Endothelial cell (in vitro differentiated cells): ENCODE data around the gene SMC6. TPM values are rescaled to one million over a fixed set of nuclear protein-coding genes. Genes with fewer than 3 reads are reported as not detected.

Experiments
- DNase-seq: peaks from one replicate; pipeline ENCODE4 v3.0.0; 2021; ENCODE audit warnings: low spot score
- H3K27ac Mint-ChIP-seq: one replicate; pipeline ENCODE4 v1.8.0; 2021; ENCODE audit warnings: mixed read lengths, inconsistent platforms; ENCODE audit not compliant: unreplicated experiment
- H3K27me3 Mint-ChIP-seq: one replicate; pipeline ENCODE4 v1.8.0; 2021; ENCODE audit warnings: mild to moderate bottlenecking, moderate library complexity, mixed read lengths, inconsistent platforms; ENCODE audit not compliant: unreplicated experiment
- H3K36me3 Mint-ChIP-seq: one replicate; pipeline ENCODE4 v1.8.0; 2021; ENCODE audit warnings: mild to moderate bottlenecking, low read depth, mixed read lengths, inconsistent platforms; ENCODE audit not compliant: unreplicated experiment
- H3K4me1 Mint-ChIP-seq: one replicate; pipeline ENCODE4 v1.8.0; 2021; ENCODE audit warnings: mild to moderate bottlenecking, mixed read lengths, inconsistent platforms; ENCODE audit not compliant: unreplicated experiment
- H3K4me3 Mint-ChIP-seq: one replicate; pipeline ENCODE4 v1.8.0; 2021; ENCODE audit warnings: mild to moderate bottlenecking, mixed read lengths, inconsistent platforms; ENCODE audit not compliant: unreplicated experiment
- H3K9me3 Mint-ChIP-seq: one replicate; pipeline ENCODE4 v1.8.0; 2021; ENCODE audit warnings: mixed read lengths, inconsistent platforms; ENCODE audit not compliant: unreplicated experiment
- total RNA-seq: library from RNA; stranded (reverse); fragmentation: NEBNext Ultra II Directional; extraction: Animal tissue kit (Norgen Biotek cat#: 25700); gene quantifications from one replicate; pipeline ENCODE4 v1.2.1, GENCODE V29; 2021; ENCODE audit not compliant: unreplicated experiment
- TF ChIP-seq, protein P1 (sequence below): fragments of 200-600 bp; sonication (generic); IDR thresholded peaks from one replicate; pipeline ENCODE4 v1.5.0; 2021; ENCODE audit warnings: antibody characterized with exemption; ENCODE audit not compliant: unreplicated experiment

The SMC6 gene
- total RNA-seq, 1 donor from 2014 or later, result 28.8 TPM

GRCh38 chr2:17646838-17647701 lies 106.5 kb downstream of the SMC6 start:
- H3K9me3 Mint-ChIP-seq, result no peaks in the 10 kb centered on the region
- peaks cover 5% of the 10 kb centered on the region for H3K4me1 Mint-ChIP-seq
- H3K36me3 Mint-ChIP-seq, result peaks cover 17% of the 10 kb centered on the region
- no peak overlapping the region for H3K4me3 Mint-ChIP-seq
- TF ChIP-seq, protein P1, sequence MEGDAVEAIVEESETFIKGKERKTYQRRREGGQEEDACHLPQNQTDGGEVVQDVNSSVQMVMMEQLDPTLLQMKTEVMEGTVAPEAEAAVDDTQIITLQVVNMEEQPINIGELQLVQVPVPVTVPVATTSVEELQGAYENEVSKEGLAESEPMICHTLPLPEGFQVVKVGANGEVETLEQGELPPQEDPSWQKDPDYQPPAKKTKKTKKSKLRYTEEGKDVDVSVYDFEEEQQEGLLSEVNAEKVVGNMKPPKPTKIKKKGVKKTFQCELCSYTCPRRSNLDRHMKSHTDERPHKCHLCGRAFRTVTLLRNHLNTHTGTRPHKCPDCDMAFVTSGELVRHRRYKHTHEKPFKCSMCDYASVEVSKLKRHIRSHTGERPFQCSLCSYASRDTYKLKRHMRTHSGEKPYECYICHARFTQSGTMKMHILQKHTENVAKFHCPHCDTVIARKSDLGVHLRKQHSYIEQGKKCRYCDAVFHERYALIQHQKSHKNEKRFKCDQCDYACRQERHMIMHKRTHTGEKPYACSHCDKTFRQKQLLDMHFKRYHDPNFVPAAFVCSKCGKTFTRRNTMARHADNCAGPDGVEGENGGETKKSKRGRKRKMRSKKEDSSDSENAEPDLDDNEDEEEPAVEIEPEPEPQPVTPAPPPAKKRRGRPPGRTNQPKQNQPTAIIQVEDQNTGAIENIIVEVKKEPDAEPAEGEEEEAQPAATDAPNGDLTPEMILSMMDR, result no peak
- no peak overlapping the region for H3K27ac Mint-ChIP-seq
- no peak for DNase-seq
- peaks cover 9% of the 10 kb centered on the region for H3K27me3 Mint-ChIP-seq

GRCh38 chr2:17646081-17646554 lies 107.5 kb downstream of the SMC6 start:
- no peak overlapping the region for H3K4me3 Mint-ChIP-seq
- no peaks in the 10 kb centered on the region for H3K9me3 Mint-ChIP-seq
- peak; percentile 61 for DNase-seq
- peaks cover 17% of the 10 kb centered on the region for H3K36me3 Mint-ChIP-seq
- peaks cover 3% of the 10 kb centered on the region for H3K4me1 Mint-ChIP-seq
- TF ChIP-seq, protein P1, result peak; percentile 94
- peaks cover 11% of the 10 kb centered on the region for H3K27me3 Mint-ChIP-seq
- H3K27ac Mint-ChIP-seq, result no peak overlapping the region

- no peaks in the 10 kb centered on the region for H3K9me3 Mint-ChIP-seq
- peaks cover 9% of the 10 kb centered on the region for H3K27me3 Mint-ChIP-seq
- H3K36me3 Mint-ChIP-seq, result peaks cover 10% of the 10 kb centered on the region
- no peak for DNase-seq
- no peak overlapping the region for H3K4me3 Mint-ChIP-seq
- TF ChIP-seq, protein P1, result no peak
- H3K27ac Mint-ChIP-seq, result no peak overlapping the region
- H3K4me1 Mint-ChIP-seq, result peaks cover 3% of the 10 kb centered on the region
Observed at GRCh38 chr2:17644997-17645720, 108.5 kb downstream of the SMC6 start.

- H3K9me3 Mint-ChIP-seq, result no peaks in the 10 kb centered on the region
- H3K27ac Mint-ChIP-seq, result no peak overlapping the region
- H3K27me3 Mint-ChIP-seq, result peaks cover 6% of the 10 kb centered on the region
- no peak for DNase-seq
- peaks cover 4% of the 10 kb centered on the region for H3K36me3 Mint-ChIP-seq
- no peak overlapping the region for H3K4me3 Mint-ChIP-seq
- H3K4me1 Mint-ChIP-seq, result peaks cover 3% of the 10 kb centered on the region
- TF ChIP-seq, protein P1, result no peak
Observed at GRCh38 chr2:17643031-17643615, 110.5 kb downstream of the SMC6 start.
